K562 (cell line): ENCODE data around the gene SP2. TPM values are rescaled to one million over a fixed set of nuclear protein-coding genes. Genes with fewer than 3 reads are reported as not detected.

Experiments used
- ATAC-seq: fragments of 200-7000 bp; cut with Tn5 transposase; 3 replicates; pipeline ENCODE4 v1.9.1; 2020; ENCODE audit warnings: moderate library complexity
- BruUV-seq: library from RNA; stranded (reverse); fragments of 400-500 nt; replicated peaks from 2 replicates; lab custom pipeline; 2021; lab: Mats Ljungman, UMichigan
- CTCF ChIA-PET: fragments of 300-600 bp; formaldehyde crosslinking; extraction: SDS; loops from one replicate; lab custom pipeline; 2021; ENCODE audit warnings: low intra/inter-chr PET ratio; lab: Yijun Ruan, JAX
- POLR2A ChIA-PET: fragments of 300-600, 350-650 bp; sonication (Branson Sonifier 250); formaldehyde crosslinking; extraction: SDS; loops from one replicate; lab custom pipeline; 2021; ENCODE audit warnings: antibody characterized with exemption, inconsistent platforms; lab: Yijun Ruan, JAX
- DNase-seq, 4 experiments: peaks; one replicate each; pipeline versions ENCODE4 v3.0.0 to v3.0.0-alpha.2; 2011 to 2018; ENCODE audit warnings: low spot score in 3 of 4, mixed read lengths in 3 of 4; ENCODE audit errors: extremely low read depth in 1 of 4
- FAIRE-seq: peaks from 2 replicates; lab custom pipeline; 2011; peaks lifted over from hg19 to GRCh38; lab: Jason Lieb, UNC
- H2AFZ ChIP-seq: 2 replicates; pipeline ENCODE4 v1.6.0; 2011; ENCODE audit warnings: low read depth, low read length, control low read depth, inconsistent platforms
- H3K27ac ChIP-seq: fragments of 200-600 bp; 3 replicates; pipeline ENCODE4 v1.8.0; 2011; ENCODE audit warnings: low read depth, mild to moderate bottlenecking, control low read depth, inconsistent platforms, low read length, moderate library complexity, mixed read lengths; ENCODE audit errors: extremely low read depth
- H3K27me3 ChIP-seq, 2 experiments: fragments of 300-600 bp in 1 of 2; 2 replicates in 1 of 2; 3 replicates in 1 of 2; pipeline versions ENCODE4 v1.6.0 to v1.8.0; 2011; ENCODE audit warnings: inconsistent platforms in 2 of 2, low read length in 2 of 2, mild to moderate bottlenecking in 1 of 2, mixed read lengths in 1 of 2, moderate library complexity in 1 of 2; ENCODE audit not compliant: control insufficient read depth in 2 of 2, insufficient read depth in 2 of 2
- H3K36me3 ChIP-seq: fragments of 300-600 bp; 3 replicates; pipeline ENCODE4 v1.8.0; 2011; ENCODE audit warnings: mild to moderate bottlenecking, low read length, inconsistent platforms; ENCODE audit not compliant: control insufficient read depth, insufficient read depth
- H3K4me1 ChIP-seq, 2 experiments: fragments of 200-600 bp in 1 of 2; replicated peaks in 1 of 2; 2 replicates in 1 of 2; 3 replicates in 1 of 2; pipeline versions ENCODE4 v1.5.1 to v1.8.0; 2011; ENCODE audit warnings: inconsistent platforms in 2 of 2, low read length in 2 of 2, mild to moderate bottlenecking in 1 of 2, mixed read lengths in 1 of 2, moderate library complexity in 1 of 2; ENCODE audit not compliant: control insufficient read depth in 2 of 2, insufficient read depth in 2 of 2
- H3K4me2 ChIP-seq: 2 replicates; pipeline ENCODE4 v1.6.1; 2011; ENCODE audit warnings: low read length, control low read depth, inconsistent platforms, mixed read lengths; ENCODE audit not compliant: insufficient read depth
- H3K4me3 ChIP-seq: fragments of 200-600 bp; sonication (generic), shearing (Covaris generic); 2 replicates; pipeline ENCODE4 v1.5.1; 2016; ENCODE audit warnings: control low read depth, inconsistent platforms
- H3K79me2 ChIP-seq: fragments of 200-600 bp; 3 replicates; pipeline ENCODE4 v1.8.0; 2011; ENCODE audit warnings: low read length, inconsistent platforms; ENCODE audit not compliant: control insufficient read depth, insufficient read depth
- H3K9ac ChIP-seq, 2 experiments: 2 replicates each; pipeline versions ENCODE4 v1.6.0 to v1.6.1; 2011; ENCODE audit warnings: low read depth in 2 of 2, low read length in 2 of 2, control low read depth in 1 of 2, inconsistent platforms in 1 of 2, mild to moderate bottlenecking in 1 of 2, mixed read lengths in 1 of 2; ENCODE audit not compliant: insufficient read depth in 1 of 2
- H3K9me1 ChIP-seq: one replicate; pipeline ENCODE4 v1.6.0; 2011; ENCODE audit warnings: inconsistent platforms, mild to moderate bottlenecking, low read length, moderate library complexity; ENCODE audit not compliant: control insufficient read depth, insufficient read depth
- H3K9me3 ChIP-seq: replicated peaks from 2 replicates; pipeline ENCODE4 v1.5.1; 2011; ENCODE audit warnings: low read depth, low read length, inconsistent platforms; ENCODE audit not compliant: control insufficient read depth, insufficient read depth
- H4K20me1 ChIP-seq: replicated peaks from 2 replicates; pipeline ENCODE4 v1.6.1; 2011; ENCODE audit warnings: low read length, inconsistent platforms, mixed read lengths; ENCODE audit not compliant: control insufficient read depth, insufficient read depth
- RBFOX2 ChIP-seq: fragments of 200-400 bp; formaldehyde crosslinking; IDR thresholded peaks from 2 replicates; pipeline ENCODE4 v1.6.1; 2017; ENCODE audit warnings: low read depth, mild to moderate bottlenecking, low read length, moderate library complexity
- SMAD4 ChIP-seq: fragments of 250-450 bp; sonication (Bioruptor Pico); conservative IDR thresholded peaks from 2 replicates; pipeline ENCODE4 v1.8.0; 2021; ENCODE audit warnings: inconsistent platforms, mild to moderate bottlenecking, moderate library complexity
- WGBS: fragments of 100-300 bp; shearing (Covaris generic); methylation state at CpG from one replicate; pipeline ENCODE4 v1.1.6; 2016; ENCODE audit warnings: low coverage, mixed read lengths; ENCODE audit not compliant: insufficient coverage; ENCODE audit errors: missing lambda C conversion rate; 5-methylcytosine and 5-hydroxymethylcytosine counted together
- in situ Hi-C: fragments of 300-500 bp; cut with MboI; formaldehyde crosslinking; loops from 4 replicates; pipeline ENCODE4 v1.15.0; 2018; ENCODE audit warnings: inconsistent platforms, mixed read lengths
- intact Hi-C: fragments of 100-400 bp; cut with micrococcal nuclease; formaldehyde crosslinking; loops from 2 replicates; pipeline ENCODE4 v1.14.2; 2022
- polyA plus RNA-seq, 8 experiments: library from polyadenylated mRNA; depleted of rRNA in 4 of 8; stranded (reverse) in 5 of 8; unstranded in 3 of 8; fragments of >200 nt; fragmentation: Nextera tagmentation in 2 of 8; fragmentation: Illumina TruSeq in 1 of 8; extraction: Ambion mirVana in 2 of 8; extraction: Trizol in 1 of 8; gene quantifications; 2 replicates each; pipeline versions ENCODE4 v1.2.1 to v1.2.3, GENCODE V29; 2011 to 2014; ENCODE audit warnings: inconsistent platforms in 1 of 8, missing spikeins in 1 of 8
- total RNA-seq, 7 experiments: library from RNA; depleted of rRNA in 6 of 7; stranded (reverse); fragments of >200 nt in 6 of 7; fragmentation: Illumina TruSeq in 2 of 7; extraction: Trizol in 2 of 7; gene quantifications; 2 replicates each; pipeline versions ENCODE4 v1.2.1 to v1.2.3, GENCODE V29; 2011 to 2021; ENCODE audit warnings: low replicate concordance in 1 of 7
- TF ChIP-seq, protein P1 (sequence below): sonication (generic); formaldehyde crosslinking; IDR thresholded peaks from 2 replicates; pipeline ENCODE4 v1.8.0; 2022; ENCODE audit warnings: mild to moderate bottlenecking, missing genetic modification reagents

The SP2 gene
- total and polyA plus RNA-seq, 9 of the 15 experiments (the other 6 are each of a cell fraction or from before 2014, with no cell fraction given), result 0.77 to 22.3 (median 2.3) TPM

DNA sequence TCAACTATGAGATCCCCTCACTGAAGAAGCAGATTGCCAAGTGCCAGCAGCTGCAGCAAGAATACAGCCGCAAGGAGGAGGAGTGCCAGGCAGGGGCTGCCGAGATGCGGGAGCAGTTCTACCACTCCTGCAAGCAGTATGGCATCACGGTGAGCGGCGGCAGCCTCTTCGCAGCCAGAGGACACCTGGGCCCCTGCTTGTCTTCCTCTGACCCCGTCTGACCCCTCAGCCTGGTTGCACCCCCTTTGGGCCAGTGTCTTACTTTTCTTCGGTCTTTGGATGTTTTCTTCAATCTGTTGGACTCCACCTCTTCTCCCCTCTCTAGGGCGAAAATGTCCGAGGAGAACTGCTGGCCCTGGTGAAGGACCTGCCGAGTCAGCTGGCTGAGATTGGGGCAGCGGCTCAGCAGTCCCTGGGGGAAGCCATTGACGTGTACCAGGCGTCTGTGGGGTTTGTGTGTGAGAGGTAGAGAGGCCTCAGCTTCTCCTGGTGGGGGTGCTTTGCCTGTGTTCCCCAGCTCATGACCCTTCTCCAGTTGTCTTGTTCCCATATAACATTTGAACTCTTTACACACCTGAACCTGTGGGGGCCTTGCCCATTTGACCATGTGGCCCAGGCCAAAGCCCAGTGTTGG is 79.3 kb downstream of the SP2 start:
- no peak overlapping the region for H3K27ac ChIP-seq
- no peaks in the 10 kb centered on the region for H3K27me3 ChIP-seq
- TF ChIP-seq, protein P1, sequence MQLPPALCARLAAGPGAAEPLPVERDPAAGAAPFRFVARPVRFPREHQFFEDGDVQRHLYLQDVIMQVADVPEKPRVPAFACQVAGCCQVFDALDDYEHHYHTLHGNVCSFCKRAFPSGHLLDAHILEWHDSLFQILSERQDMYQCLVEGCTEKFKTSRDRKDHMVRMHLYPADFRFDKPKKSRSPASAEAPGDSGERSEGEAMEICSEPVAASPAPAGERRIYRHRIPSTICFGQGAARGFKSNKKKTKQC (CRISPR knock-in tag), result no peak
- 0 out of 2 replicates have a peak, but pooled peaks have one; percentile 16 for TF ChIP-seq RBFOX2
- no peak overlapping the region for H3K4me3 ChIP-seq
- ChIA-PET POLR2A (interaction anchor here (1.2 kb wide), 1 partner anchor 28 kb away, joined by 3 read pairs; no protein-coding TSS in a partner anchor), CTCF (no interaction called here)
- peaks cover 19% of the 10 kb centered on the region for H3K79me2 ChIP-seq
- peaks cover 22% of the 10 kb centered on the region in 2 experiments for H3K4me1 ChIP-seq
- FAIRE-seq (no peak), ATAC-seq (no peak), DNase-seq (no peak)
- H3K9me1 ChIP-seq, result no peaks in the 10 kb centered on the region
- in situ Hi-C loops, result no loop called here
- no peak overlapping the region for H2AFZ ChIP-seq
- no peak overlapping the region for H3K4me2 ChIP-seq
- H3K9ac ChIP-seq, result no peak overlapping the region
- intact Hi-C loops, result no loop called here
- 87% methylated on average over 15 of the region's 15 CpGs for WGBS
- no TSS peak for BruUV-seq
- H3K9me3 ChIP-seq, result no peaks in the 10 kb centered on the region
- no peaks in the 10 kb centered on the region for H4K20me1 ChIP-seq
- H3K36me3 ChIP-seq, result peaks cover 76% of the 10 kb centered on the region

DNA sequence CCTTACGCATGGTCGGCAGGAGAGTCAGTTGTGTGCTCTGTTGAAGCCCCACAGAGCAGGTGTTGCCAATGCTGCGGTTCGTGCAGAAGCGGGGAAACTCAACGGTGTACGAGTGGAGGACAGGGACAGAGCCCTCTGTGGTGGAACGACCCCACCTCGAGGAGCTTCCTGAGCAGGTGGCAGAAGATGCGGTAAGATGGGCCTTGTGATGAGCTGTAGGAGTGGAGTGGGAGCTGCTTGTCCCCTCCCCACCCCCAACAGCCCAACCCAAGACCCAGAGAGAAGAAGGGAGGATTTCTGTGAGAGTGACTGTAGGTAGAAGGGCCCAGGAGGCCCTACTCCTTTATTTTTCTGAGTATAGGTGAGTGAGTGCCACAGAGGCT is 79.8 kb downstream of the SP2 start:
- intact Hi-C loops, result no loop called here

More for the DNA sequence above, 79.8 kb downstream of the SP2 start:
- Histone ChIP-seq H3K9ac (no peak overlapping the region), H3K4me1 (peaks cover 18 to 25% of the 10 kb centered on the region in 2 experiments), H3K27ac (no peak overlapping the region), H2AFZ (no peak overlapping the region), H3K79me2 (peaks cover 19% of the 10 kb centered on the region), H3K4me2 (no peak overlapping the region), H3K9me3 (no peaks in the 10 kb centered on the region), H3K4me3 (no peak overlapping the region), H3K36me3 (peaks cover 81% of the 10 kb centered on the region), H3K9me1 (no peaks in the 10 kb centered on the region), H4K20me1 (no peaks in the 10 kb centered on the region), H3K27me3 (no peaks in the 10 kb centered on the region)
- no peak for TF ChIP-seq SMAD4 (CRISPR knock-in tag)
- in situ Hi-C loops, result no loop called here
- DNase-seq (no peak), ATAC-seq (no peak), FAIRE-seq (no peak)
- 79% methylated on average over 10 of the region's 10 CpGs for WGBS
- POLR2A ChIA-PET, result interaction anchor here (0.6 to 1.2 kb wide), 2 partner anchors 27 to 71 kb away, joined by 3 read pairs; no protein-coding TSS in a partner anchor
- no TSS peak for BruUV-seq
- CTCF ChIA-PET, result no interaction called here
